ACC112 (cell line): ENCODE results near the gene ESAM.

Source experiments
- H2AFZ ChIP-seq: fragments of 200-600 bp; sonication (generic); one replicate; pipeline ENCODE4 v1.6.0; 2017; ENCODE audit warnings: antibody characterized with exemption, low read length; ENCODE audit not compliant: unreplicated experiment
- H3K27ac ChIP-seq: fragments of 200-600 bp; sonication (generic); 2 replicates; pipeline ENCODE4 v1.5.1; 2014; ENCODE audit warnings: low read depth, mild to moderate bottlenecking, antibody characterized with exemption, low read length, moderate library complexity
- H3K27me3 ChIP-seq: fragments of 200-600 bp; sonication (generic); 2 replicates; pipeline ENCODE4 v1.6.1; 2014; ENCODE audit warnings: mild to moderate bottlenecking, antibody characterized with exemption, low read length, moderate library complexity, mixed read lengths; ENCODE audit not compliant: insufficient read depth
- H3K36me3 ChIP-seq: fragments of 200-600 bp; sonication (generic); 2 replicates; pipeline ENCODE4 v1.6.1; 2016; ENCODE audit warnings: mild to moderate bottlenecking, antibody characterized with exemption, low read length, moderate library complexity, mixed read lengths; ENCODE audit not compliant: insufficient read depth
- H3K4me1 ChIP-seq: fragments of 200-600 bp; sonication (generic); one replicate; pipeline ENCODE4 v1.6.1; 2016; ENCODE audit warnings: low read length, mixed read lengths; ENCODE audit not compliant: insufficient read depth, unreplicated experiment, control insufficient read depth
- H3K4me3 ChIP-seq: fragments of 200-600 bp; sonication (generic); 2 replicates; pipeline ENCODE4 v1.5.1; 2014; ENCODE audit warnings: mild to moderate bottlenecking, low read depth, low read length
- H3K79me2 ChIP-seq: fragments of 200-600 bp; sonication (generic); one replicate; pipeline ENCODE4 v1.6.0; 2016; ENCODE audit warnings: low read length; ENCODE audit not compliant: control insufficient read depth, unreplicated experiment, insufficient read depth

ESAM gene

DNA sequence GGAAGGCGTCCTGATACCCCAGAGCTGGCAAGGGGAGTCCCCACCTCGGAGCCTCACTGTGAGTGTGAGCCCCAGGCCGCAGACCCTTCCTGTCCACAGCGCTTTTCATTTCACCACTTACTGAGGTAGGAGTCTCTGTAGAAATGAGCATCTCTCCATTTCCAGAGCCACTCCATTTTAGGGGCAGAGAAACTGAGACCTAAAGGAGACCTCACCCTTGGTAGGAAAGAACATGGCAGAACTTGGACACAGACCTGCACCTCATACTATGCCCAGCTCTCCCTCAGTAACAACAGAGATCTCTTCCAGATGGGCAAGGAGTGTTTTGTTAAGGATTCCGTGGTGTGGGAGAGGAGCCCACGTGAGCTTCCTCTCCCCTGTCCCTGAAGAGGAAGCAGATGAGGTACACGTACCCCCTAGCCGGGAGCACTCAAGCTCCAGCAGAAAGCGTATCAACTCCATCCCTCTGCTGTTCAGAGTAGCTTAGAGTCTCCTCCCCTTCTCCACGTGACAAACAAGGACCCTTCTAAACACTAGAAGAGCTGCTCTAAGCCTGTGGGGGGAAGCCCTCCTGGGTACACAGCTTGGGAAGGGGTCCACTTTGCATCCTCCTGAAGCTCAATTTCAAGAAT is 9.5 kb downstream of the ESAM start:
- Histone ChIP-seq H3K36me3 (no peaks in the 10 kb centered on the region), H3K4me1 (peaks cover 32% of the 10 kb centered on the region), H3K79me2 (no peaks in the 10 kb centered on the region), H3K27ac (no peak overlapping the region), H3K4me3 (no peak overlapping the region), H2AFZ (no peak overlapping the region), H3K27me3 (no peaks in the 10 kb centered on the region)

DNA sequence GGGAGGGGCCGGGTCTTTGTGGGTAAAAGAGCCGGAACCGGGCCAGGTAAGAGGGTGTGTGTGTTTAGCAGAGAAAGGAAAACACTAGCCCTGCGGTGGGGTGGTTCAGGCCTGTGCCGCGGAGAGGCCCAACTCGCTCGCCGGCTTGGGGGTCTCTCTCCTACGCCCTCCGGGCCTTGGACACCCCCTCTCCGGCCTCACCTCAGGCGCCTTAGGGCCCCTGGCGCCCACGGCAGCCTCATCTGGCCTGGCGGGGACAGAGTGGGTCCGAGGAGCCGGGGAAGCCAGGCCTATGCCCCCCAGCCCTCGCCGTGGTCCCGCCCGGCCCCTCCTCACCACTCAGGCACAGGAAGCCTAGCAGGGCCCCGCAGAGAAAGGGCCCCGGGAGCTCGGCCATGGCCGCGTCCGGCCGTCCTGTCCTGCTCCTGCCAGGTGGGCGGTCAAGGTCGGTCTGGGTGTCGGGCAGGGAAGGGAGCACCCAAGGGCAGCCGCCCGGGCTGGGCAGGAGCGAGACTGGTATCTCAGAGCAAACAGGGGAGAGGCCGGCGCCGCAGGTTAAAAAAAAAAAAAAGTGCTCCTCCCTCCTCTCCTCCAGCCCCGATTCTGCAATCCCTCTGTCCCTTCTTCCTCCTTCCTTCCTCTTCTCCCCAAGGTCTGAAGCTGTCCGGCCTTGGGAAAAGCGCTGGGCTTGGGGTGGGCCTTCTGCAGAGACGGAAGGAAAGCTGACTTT is 10.2 kb downstream of the ESAM start, which contains the start of gene VSIG2:
Gene VSIG2 (minus strand): TSS at position 515 of the 730 bp plus-strand sequence. CDS start 118 bp downstream, at position 397.
- Histone ChIP-seq H3K27ac (no peak within 1 kb of the TSS), H3K79me2 (no peaks in the 10 kb centered on the region), H3K4me1 (peaks cover 38% of the 10 kb centered on the region), H3K36me3 (no peaks in the 10 kb centered on the region), H3K4me3 (no peak within 1 kb of the TSS), H3K27me3 (no peaks in the 10 kb centered on the region), H2AFZ (no peak within 1 kb of the TSS)

- Histone ChIP-seq H2AFZ (no peak overlapping the region), H3K4me3 (no peak overlapping the region), H3K79me2 (no peaks in the 10 kb centered on the region), H3K27ac (no peak overlapping the region), H3K36me3 (no peaks in the 10 kb centered on the region), H3K27me3 (no peaks in the 10 kb centered on the region), H3K4me1 (peaks cover 38% of the 10 kb centered on the region)
Measured at GRCh38 chr11:124751391-124751740, 10.7 kb downstream of the ESAM start.

- H3K79me2 ChIP-seq = no peaks in the 10 kb centered on the region
- H2AFZ ChIP-seq = no peak overlapping the region
- no peak overlapping the region for H3K4me3 ChIP-seq
- no peak overlapping the region for H3K27ac ChIP-seq
- no peaks in the 10 kb centered on the region for H3K36me3 ChIP-seq
- peaks cover 8% of the 10 kb centered on the region; the same call in 1 of the 2 replicates for H3K27me3 ChIP-seq
- peaks cover 36% of the 10 kb centered on the region for H3K4me1 ChIP-seq
Measured at GRCh38 chr11:124749912-124750311, 12.2 kb downstream of the ESAM start.

DNA sequence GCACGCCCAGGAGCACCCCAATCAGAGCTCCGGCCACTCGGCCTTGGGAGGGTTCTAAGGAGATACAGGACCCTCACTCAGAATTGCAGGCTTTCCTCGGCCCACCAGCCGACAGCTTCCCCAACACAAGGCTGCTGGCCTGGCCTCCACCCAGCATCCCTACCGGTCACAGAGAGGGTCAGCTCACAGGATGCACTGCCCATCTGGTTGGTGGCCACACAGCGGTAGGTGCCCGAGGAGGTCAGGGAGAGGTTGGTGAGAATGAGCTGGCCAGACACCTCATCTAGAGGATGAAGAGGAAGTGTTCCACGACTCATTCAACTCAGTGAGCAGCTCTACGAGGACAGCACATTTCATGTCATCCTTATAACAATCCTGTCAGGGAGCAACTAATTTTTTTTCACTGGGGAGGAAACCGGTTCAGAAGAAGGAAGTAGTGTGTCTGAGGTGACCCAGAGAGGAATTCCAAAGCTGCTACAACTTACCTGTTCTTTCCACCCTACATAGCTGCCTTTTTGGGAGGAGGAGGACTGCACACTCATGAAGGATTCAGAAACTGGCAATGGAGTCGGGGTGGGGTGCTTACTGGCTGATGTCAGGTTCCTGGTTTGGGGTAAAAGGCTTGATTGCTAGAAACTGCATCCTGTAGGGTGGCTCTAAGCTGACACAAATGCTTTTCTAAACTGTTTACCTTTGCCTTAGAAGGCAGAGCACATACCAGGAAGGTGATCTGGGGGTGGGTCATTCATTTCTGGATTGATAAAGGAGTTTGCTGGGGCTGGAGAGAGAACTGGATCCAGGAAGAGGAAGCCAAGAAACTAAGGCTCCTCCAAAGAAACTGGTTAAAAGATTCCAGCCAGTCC is 13.4 kb downstream of the ESAM start:
- Histone ChIP-seq H2AFZ (no peak overlapping the region), H3K79me2 (no peaks in the 10 kb centered on the region), H3K27ac (no peak overlapping the region), H3K4me3 (no peak overlapping the region), H3K27me3 (peaks cover 15% of the 10 kb centered on the region; the same call in 1 of the 2 replicates), H3K4me1 (peaks cover 24% of the 10 kb centered on the region), H3K36me3 (no peaks in the 10 kb centered on the region)

DNA sequence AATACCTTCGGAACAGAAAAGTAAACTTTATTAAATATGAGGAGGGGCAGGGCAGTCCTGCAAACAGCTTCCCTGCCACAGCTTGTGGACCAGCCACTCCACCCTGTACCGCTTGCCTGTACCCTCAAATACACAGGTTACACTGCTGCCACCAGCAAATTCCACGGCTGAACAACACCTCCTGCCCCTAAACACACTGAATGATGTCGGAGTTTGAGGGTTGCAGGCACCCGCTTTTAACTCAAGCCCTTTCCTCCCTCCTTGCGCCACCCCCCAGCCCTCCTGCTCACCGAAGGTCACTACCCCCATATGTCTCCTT is 14.0 kb downstream of the ESAM start:
- H2AFZ ChIP-seq = no peak overlapping the region
- H3K4me3 ChIP-seq = no peak overlapping the region
- H3K79me2 ChIP-seq = no peaks in the 10 kb centered on the region
- H3K27ac ChIP-seq = no peak overlapping the region
- H3K27me3 ChIP-seq = peaks cover 17% of the 10 kb centered on the region; the same call in 1 of the 2 replicates
- H3K4me1 ChIP-seq = peaks cover 20% of the 10 kb centered on the region
- H3K36me3 ChIP-seq = no peaks in the 10 kb centered on the region

- Histone ChIP-seq H3K27me3 (peaks cover 17% of the 10 kb centered on the region; the same call in 1 of the 2 replicates), H2AFZ (no peak overlapping the region), H3K36me3 (no peaks in the 10 kb centered on the region), H3K4me1 (peaks cover 20% of the 10 kb centered on the region), H3K4me3 (peak overlapping the region; percentile 81), H3K79me2 (no peaks in the 10 kb centered on the region), H3K27ac (no peak overlapping the region)
Measured at GRCh38 chr11:124747406-124748099, 14.5 kb downstream of the ESAM start.

DNA sequence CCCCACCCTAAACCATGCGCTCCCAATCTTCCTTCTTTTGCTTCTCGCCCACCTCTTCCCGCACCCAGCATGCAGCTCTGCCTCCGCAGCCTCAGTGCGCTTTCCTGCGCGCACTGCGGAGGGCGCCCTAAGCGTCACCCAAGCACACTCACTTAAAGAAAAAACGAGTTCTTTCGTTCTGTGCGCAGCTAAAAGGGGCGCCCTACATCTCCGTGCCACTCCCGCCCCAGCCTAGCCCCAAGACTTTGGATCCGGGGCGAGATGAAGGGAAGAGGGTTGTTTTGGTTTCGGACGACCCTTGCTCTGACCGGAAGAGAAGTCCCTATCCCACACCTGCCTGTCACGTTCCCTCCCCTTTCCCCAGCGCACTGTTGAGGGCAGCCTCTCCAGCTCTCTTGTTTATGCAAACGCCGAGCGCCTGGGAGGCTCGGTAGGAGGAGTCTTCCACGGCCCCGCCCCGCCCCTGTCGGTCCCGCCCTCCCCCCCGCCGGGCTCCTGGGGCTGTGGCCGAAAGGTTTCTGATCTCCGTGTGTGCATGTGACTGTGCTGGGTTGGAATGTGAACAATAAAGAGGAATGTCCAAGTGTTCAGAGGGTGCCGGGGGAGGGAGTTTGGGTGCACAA is 15.4 kb downstream of the ESAM start:
- Histone ChIP-seq H3K4me3 (peak overlapping the region; percentile 81), H3K79me2 (no peaks in the 10 kb centered on the region), H3K4me1 (peaks cover 20% of the 10 kb centered on the region), H3K27me3 (peaks cover 17% of the 10 kb centered on the region; the same call in 1 of the 2 replicates), H3K36me3 (no peaks in the 10 kb centered on the region), H3K27ac (no peak overlapping the region), H2AFZ (peak overlapping the region; percentile 89)

GRCh38 chr11:124745835-124746620 is 16.1 kb downstream of the ESAM start:
- Histone ChIP-seq H3K36me3 (no peaks in the 10 kb centered on the region), H3K4me1 (peaks cover 23% of the 10 kb centered on the region), H3K79me2 (no peaks in the 10 kb centered on the region), H3K27me3 (peaks cover 17% of the 10 kb centered on the region; the same call in 1 of the 2 replicates), H2AFZ (peak overlapping the region; percentile 89), H3K27ac (no peak overlapping the region), H3K4me3 (peak overlapping the region; percentile 81)
